Right lobe of liver (tissue), 6 donors: Measurements from ENCODE around the gene SH2D3A. TPM values are rescaled to one million over a fixed set of nuclear protein-coding genes. Genes with fewer than 3 reads are reported as not detected.

Source experiments
- ATAC-seq, 4 donors: fragments of 200-7000 bp; cut with Tn5 transposase; one replicate each; pipeline ENCODE4 v1.9.1; 2020; ENCODE audit warnings: mild to moderate bottlenecking in 4 of 4, moderate library complexity in 4 of 4
- DNase-seq, 3 donors: peaks; one replicate each; pipeline ENCODE4 v3.0.0-alpha.2; 2020
- H3K27ac ChIP-seq, 3 donors: fragments of 200-600 bp; one replicate each; pipeline ENCODE4 v1.8.0; 2022
- H3K27me3 ChIP-seq, 2 donors: fragments of 200-600 bp; one replicate each; pipeline ENCODE4 v1.8.0; 2022
- H3K36me3 ChIP-seq, 4 donors: fragments of 200-600 bp; sonication (generic) in 1 of 4; one replicate each; pipeline versions ENCODE4 v1.5.1 to v1.8.0; 2017 to 2022; ENCODE audit warnings: control low read depth in 1 of 4
- H3K4me1 ChIP-seq, 4 donors: fragments of 200-600 bp; sonication (generic) in 1 of 4; one replicate each; pipeline versions ENCODE4 v1.5.1 to v1.8.0; 2017 to 2022; ENCODE audit warnings: control low read depth in 1 of 4
- H3K4me3 ChIP-seq, 3 donors: fragments of 200-600 bp; one replicate each; pipeline ENCODE4 v1.8.0; 2022
- H3K9me3 ChIP-seq, 4 donors: fragments of 200-600 bp; sonication (generic) in 1 of 4; one replicate each; pipeline versions ENCODE4 v1.5.1 to v1.8.0; 2017 to 2022; ENCODE audit warnings: control low read depth in 1 of 4
- CTCF ChIP-seq, 4 donors: fragments of 200-600 bp in 3 of 4; fragments of 450-650 bp in 1 of 4; IDR thresholded peaks; one replicate each; pipeline versions ENCODE4 v1.5.1 to v1.8.0; 2016 to 2022; ENCODE audit warnings: antibody characterized with exemption in 4 of 4, mild to moderate bottlenecking in 2 of 4
- POLR2A ChIP-seq: fragments of 450-650 bp; IDR thresholded peaks from one replicate; pipeline ENCODE4 v1.6.1; 2017; ENCODE audit warnings: antibody characterized with exemption, mild to moderate bottlenecking
- WGBS: methylation state at CpG from one replicate; pipeline ENCODE4 v1.1.6; 2018; ENCODE audit warnings: low coverage, low lambda C conversion rate; ENCODE audit not compliant: insufficient coverage; ENCODE audit errors: missing lambda C conversion rate; 5-methylcytosine and 5-hydroxymethylcytosine counted together
- intact Hi-C, 2 donors: fragments of 100-400 bp; cut with DNase I; formaldehyde crosslinking; loops; one replicate each; pipeline versions ENCODE4 v1.11.2 to v1.14.1; 2022
- total RNA-seq, 6 experiments: library from RNA; depleted of rRNA in 2 of 6; stranded (reverse); fragments of >200 nt in 2 of 6; fragmentation: NEBNext Ultra II Directional in 3 of 6; extraction: Animal tissue kit (Norgen Biotek cat#: 25700) in 3 of 6; gene quantifications; one replicate each; pipeline versions ENCODE4 v1.1.0 to v1.2.4, GENCODE V29; 2016 to 2023
- donor health status: DM: no; HTN: yes; CAD: no.
- donor health status: DM: no; HTN: no; CAD: no.
- donor health status: DM: no; HTN: no; CAD: no.
- donor health status: DM: no; HTN: yes; CAD: no.
- donor health status: DM: no; HTN: yes; CAD: no.

SH2D3A gene
- total RNA-seq, 6 experiments from 2014 or later, result 0.72 to 2.3 (median 1.3) TPM

DNA sequence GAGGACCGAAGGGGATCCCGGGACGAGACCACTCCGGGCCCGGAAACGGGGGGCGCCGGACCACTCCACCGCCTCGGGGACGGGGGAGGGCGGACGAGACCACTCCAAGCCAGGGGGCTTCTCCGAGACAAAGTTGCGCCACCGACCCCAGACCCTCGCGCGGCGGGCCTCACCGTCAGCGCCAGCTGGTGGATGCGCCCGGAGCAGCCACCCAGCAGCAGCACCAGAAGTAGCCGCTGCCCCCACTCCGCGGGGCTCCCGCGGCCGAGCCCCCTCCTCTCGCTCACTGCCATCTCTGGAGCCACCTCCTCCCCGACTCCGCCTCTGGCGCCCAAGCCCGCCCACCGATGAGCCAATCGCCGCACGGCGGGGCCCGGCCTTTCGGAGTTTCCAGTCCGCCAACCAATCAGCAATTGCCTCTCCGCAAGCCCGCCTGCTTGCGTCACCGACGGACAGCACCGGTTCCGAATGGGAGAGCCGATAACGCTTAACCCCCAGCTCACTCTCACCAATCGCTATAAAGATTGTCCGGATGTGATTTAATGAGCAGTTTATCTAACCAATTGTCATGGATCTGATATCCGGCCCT lies 29.9 kb downstream of the SH2D3A start, which contains the start of gene GPR108:
GPR108 (minus strand) TSS at position 297 of the 589 bp plus-strand sequence; CDS start at position 293, 4 bp downstream.
- DNase-seq (peak; percentile 99 to 100 (median 100)), ATAC-seq (peak; percentile 59 to 83 (median 76))
- no peaks in the 10 kb centered on the region for H3K9me3 ChIP-seq
- peaks cover 4 to 35% (median 18%) of the 10 kb centered on the region in 4 donors for H3K4me1 ChIP-seq
- no peak for TF ChIP-seq CTCF (IDR thresholded peaks at IDR 0.05)
- TF ChIP-seq POLR2A, result peak; percentile 65
- H3K36me3 ChIP-seq, result peaks cover 0 to 6% (median 0%) of the 10 kb centered on the region in 4 donors
- 0% methylated on average over 21 of the region's 55 CpGs for WGBS
- intact Hi-C loops, result loop anchor here in 1 of 2 donors (10.0 kb wide), 1 partner anchor 127 kb away; no protein-coding TSS in a partner anchor
- peak within 1 kb of the TSS; percentile 82 to 96 (median 94) for H3K4me3 ChIP-seq
- peak within 1 kb of the TSS; percentile 84 to 97 (median 95) for H3K27ac ChIP-seq
- H3K27me3 ChIP-seq, result no peaks in the 10 kb centered on the region

DNA sequence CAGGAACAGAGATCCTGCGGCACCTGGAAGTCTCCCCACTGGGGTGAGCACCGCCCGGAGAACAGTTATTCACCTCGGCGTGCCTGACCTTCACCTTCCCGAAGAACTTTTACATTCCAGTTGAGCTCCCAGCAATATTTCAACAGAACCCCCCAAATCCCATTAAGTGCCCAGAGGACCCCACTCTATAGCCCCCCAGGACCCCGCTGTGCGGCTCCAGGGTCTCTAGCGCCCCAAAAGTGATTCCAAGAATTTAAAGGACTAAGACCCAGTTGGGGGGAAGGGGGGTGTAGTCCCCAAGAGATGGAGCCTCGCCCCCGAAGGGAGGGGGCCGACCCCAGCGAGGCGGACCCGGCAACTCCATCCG lies 30.3 kb downstream of the SH2D3A start:
- intact Hi-C loops, result loop anchor here in 1 of 2 donors (10.0 kb wide), 1 partner anchor 128 kb away; no protein-coding TSS in a partner anchor
- DNase-seq, result peak in 1 of 3 donors; percentile 30
- Histone ChIP-seq H3K4me3 (peak overlapping the region; percentile 82 to 96 (median 94)), H3K36me3 (peaks cover 0 to 6% (median 0%) of the 10 kb centered on the region in 4 donors), H3K27me3 (no peaks in the 10 kb centered on the region), H3K9me3 (no peaks in the 10 kb centered on the region), H3K27ac (peak overlapping the region; percentile 84 to 97 (median 95)), H3K4me1 (peaks cover 4 to 35% (median 17%) of the 10 kb centered on the region in 4 donors)
- TF ChIP-seq CTCF (IDR thresholded peaks at IDR 0.05) (peak in 1 of 4 donors; percentile 2), POLR2A (no peak)
- 0% methylated on average over 14 of the region's 16 CpGs for WGBS
- no peak for ATAC-seq

DNA sequence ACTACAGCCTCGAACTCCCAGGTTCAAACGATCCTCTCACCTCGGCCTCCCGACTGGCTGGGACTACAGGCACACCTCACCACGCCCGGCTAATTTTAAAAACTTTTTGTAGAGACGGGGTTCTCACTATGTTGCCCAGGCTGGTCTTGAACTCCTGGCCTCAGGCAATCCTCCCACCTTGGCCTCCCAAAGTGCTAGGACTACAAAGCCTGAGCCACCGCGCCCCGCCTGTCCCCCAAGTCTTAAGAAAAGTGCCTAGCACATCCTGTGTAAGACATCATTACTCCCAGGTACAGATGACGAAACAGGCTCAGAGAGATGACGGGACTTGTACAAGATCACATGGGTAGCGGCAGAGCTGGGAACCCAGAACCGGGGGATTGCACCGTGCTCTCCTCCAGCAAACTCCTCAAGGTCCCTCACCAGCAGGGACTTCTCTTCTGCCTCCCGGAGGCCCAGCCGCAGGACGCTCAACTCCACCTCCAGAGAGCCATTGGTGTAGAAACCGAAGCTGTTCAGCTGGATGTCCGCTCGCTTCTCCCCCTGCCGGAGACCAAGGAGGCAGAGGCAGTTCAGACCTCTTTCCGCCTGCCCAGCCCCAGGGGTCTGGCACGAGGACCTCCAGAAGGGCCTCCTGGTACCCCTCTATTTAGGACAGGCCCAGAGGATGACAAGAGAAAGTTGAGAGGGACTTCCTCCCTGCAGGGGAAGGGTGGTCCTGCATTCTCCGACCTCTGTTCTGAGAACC lies 30.9 kb downstream of the SH2D3A start:
- TF ChIP-seq POLR2A (peak; percentile 25), CTCF (IDR thresholded peaks at IDR 0.05) (peak; percentile 54 to 69 (median 62))
- H3K27ac ChIP-seq, result peak overlapping the region; percentile 84 to 97 (median 95)
- WGBS, result 16% methylated on average over 15 of the region's 25 CpGs

DNA sequence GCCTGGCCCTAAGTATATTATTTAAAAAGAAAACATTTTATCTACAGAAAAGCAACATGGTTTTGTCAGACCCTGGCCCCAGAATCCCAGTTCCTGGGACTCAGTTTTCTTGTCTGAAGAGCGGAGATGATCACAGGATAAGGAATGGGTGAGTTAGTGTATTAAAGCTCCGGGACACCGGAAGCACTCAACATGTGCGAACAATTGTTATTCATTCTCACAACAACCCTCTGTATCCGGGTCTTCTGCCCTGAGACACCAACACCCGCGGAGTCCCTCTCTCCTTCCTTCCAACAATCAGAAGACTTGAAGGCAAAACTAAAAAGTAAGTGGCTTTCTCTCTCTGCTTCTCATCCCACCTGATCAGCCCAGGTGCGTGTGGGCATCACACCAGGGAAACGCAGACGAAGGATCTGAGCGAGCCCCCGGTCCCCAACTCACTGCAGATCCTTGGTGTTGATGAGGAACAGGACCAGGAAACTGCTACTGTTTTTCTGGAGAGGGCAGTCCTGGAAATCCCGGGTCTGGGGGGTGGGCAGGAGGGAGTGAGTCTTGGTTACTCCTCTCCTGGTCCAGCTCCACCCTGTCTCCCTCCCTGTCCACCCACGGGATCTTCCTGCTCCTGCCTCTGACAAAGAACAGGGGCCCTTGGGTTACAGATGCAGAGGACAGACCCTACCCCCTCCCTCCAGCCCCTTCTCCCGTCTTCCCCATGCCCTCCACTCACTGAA lies 31.9 kb downstream of the SH2D3A start:
- H3K9me3 ChIP-seq, result no peaks in the 10 kb centered on the region
- no peak overlapping the region for H3K4me3 ChIP-seq
- ATAC-seq (no peak), DNase-seq (no peak)
- intact Hi-C loops, result loop anchor here in 1 of 2 donors (10.0 kb wide), 1 partner anchor 129 kb away; no protein-coding TSS in a partner anchor
- peaks cover 0 to 6% (median 0%) of the 10 kb centered on the region in 4 donors for H3K36me3 ChIP-seq
- no peaks in the 10 kb centered on the region for H3K27me3 ChIP-seq
- 69% methylated on average over 9 of the region's 15 CpGs for WGBS
- peak overlapping the region in 1 of 3 donors; percentile 95 for H3K27ac ChIP-seq
- TF ChIP-seq POLR2A (no peak), CTCF (IDR thresholded peaks at IDR 0.05) (no peak)
- peaks cover 4 to 34% (median 16%) of the 10 kb centered on the region in 4 donors for H3K4me1 ChIP-seq

More for the DNA sequence above, 30.9 kb downstream of the SH2D3A start:
- peak; percentile 82 to 87 (median 84) for DNase-seq
- peak overlapping the region; percentile 82 to 96 (median 94) for H3K4me3 ChIP-seq
- ATAC-seq, result peak; percentile 10 to 33 (median 22)
- H3K9me3 ChIP-seq, result no peaks in the 10 kb centered on the region
- peaks cover 0 to 6% (median 0%) of the 10 kb centered on the region in 4 donors for H3K36me3 ChIP-seq
- intact Hi-C loops, result loop anchor here in 1 of 2 donors (10.0 kb wide), 1 partner anchor 128 kb away; no protein-coding TSS in a partner anchor
- no peaks in the 10 kb centered on the region for H3K27me3 ChIP-seq
- peaks cover 4 to 35% (median 16%) of the 10 kb centered on the region in 4 donors for H3K4me1 ChIP-seq
